Uterus (tissue), 4 donors: ENCODE results near the gene UGT1A1. TPM values are rescaled to one million over a fixed set of nuclear protein-coding genes. Genes with fewer than 3 reads are reported as not detected.

Experiments used
- DNase-seq, 2 donors: peaks; one replicate each; pipeline ENCODE4 v3.0.0-alpha.2; 2019 to 2020
- H3K27ac ChIP-seq, 2 donors: fragments of 200-600 bp; sonication (generic); 1 replicate in 1 of 2; 2 replicates in 1 of 2; pipeline ENCODE4 v1.5.1; 2016 to 2018
- H3K27me3 ChIP-seq, 2 donors: fragments of 200-600 bp; sonication (generic); one replicate each; pipeline ENCODE4 v1.5.1; 2018 to 2019; ENCODE audit warnings: control low read depth in 1 of 2
- H3K36me3 ChIP-seq, 2 donors: fragments of 200-600 bp; sonication (generic); one replicate each; pipeline ENCODE4 v1.5.1; 2019; ENCODE audit warnings: control low read depth in 1 of 2
- H3K4me1 ChIP-seq, 2 donors: fragments of 200-600 bp; sonication (generic); one replicate each; pipeline ENCODE4 v1.5.1; 2018 to 2019; ENCODE audit warnings: control low read depth in 1 of 2
- H3K4me3 ChIP-seq, 2 donors: fragments of 200-600 bp; sonication (generic); 1 replicate in 1 of 2; 2 replicates in 1 of 2; pipeline ENCODE4 v1.5.1; 2018 to 2019; ENCODE audit warnings: mild to moderate bottlenecking in 1 of 2
- H3K9me3 ChIP-seq, 2 donors: fragments of 200-600 bp; sonication (generic); one replicate each; pipeline ENCODE4 v1.5.1; 2019; ENCODE audit warnings: control low read depth in 1 of 2
- POLR2A ChIP-seq, 2 donors: fragments of 450-650 bp; IDR thresholded peaks; one replicate each; pipeline ENCODE4 v1.6.1; 2016; ENCODE audit warnings: antibody characterized with exemption in 2 of 2, mild to moderate bottlenecking in 1 of 2, moderate library complexity in 1 of 2
- intact Hi-C: fragments of 100-400 bp; cut with DNase I; formaldehyde crosslinking; loops from one replicate; pipeline ENCODE4 v1.15.1; 2023; ENCODE audit warnings: low total_unique reads
- total RNA-seq, 4 donors: library from RNA; depleted of rRNA in 3 of 4; stranded (reverse); fragments of >200 nt in 3 of 4; gene quantifications; one replicate each; pipeline versions ENCODE4 v1.1.0 to v1.2.4, GENCODE V29; 2014 to 2023
- TF ChIP-seq, protein P1 (sequence below), 4 experiments: fragments of 200-600 bp in 2 of 4; fragments of 450-650 bp in 2 of 4; sonication (generic) in 2 of 4; IDR thresholded peaks; one replicate each; pipeline ENCODE4 v1.5.1; 2016 to 2019; ENCODE audit warnings: antibody characterized with exemption in 4 of 4, mild to moderate bottlenecking in 2 of 4, moderate library complexity in 1 of 4
- donor health status: DM: yes; HTN: yes; CAD: no.

Gene UGT1A1
- total RNA-seq, 4 donors from 2014 or later, result not detected

DNA sequence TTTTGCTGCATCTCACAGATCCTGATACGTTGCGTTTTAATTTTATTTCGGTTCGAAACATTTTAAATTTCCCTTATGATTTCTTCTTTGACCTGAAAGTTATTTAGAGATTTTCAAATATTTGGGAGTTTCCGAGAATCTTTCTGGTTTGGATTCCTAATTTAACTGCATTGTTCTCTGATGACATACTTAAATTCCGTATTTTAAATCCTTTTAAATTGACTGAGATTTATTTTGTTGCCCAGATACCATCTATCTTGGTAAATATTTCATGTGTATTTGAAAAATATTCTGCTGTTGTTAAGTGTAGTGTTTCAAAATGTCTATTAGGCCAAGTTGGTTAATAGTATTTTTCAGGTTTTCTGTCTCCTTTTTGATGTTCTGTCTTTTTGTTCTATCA is 55.8 kb downstream of the UGT1A1 start:
- TF ChIP-seq POLR2A (IDR thresholded peaks at IDR 0.05), result no peak
- TF ChIP-seq, protein P1, sequence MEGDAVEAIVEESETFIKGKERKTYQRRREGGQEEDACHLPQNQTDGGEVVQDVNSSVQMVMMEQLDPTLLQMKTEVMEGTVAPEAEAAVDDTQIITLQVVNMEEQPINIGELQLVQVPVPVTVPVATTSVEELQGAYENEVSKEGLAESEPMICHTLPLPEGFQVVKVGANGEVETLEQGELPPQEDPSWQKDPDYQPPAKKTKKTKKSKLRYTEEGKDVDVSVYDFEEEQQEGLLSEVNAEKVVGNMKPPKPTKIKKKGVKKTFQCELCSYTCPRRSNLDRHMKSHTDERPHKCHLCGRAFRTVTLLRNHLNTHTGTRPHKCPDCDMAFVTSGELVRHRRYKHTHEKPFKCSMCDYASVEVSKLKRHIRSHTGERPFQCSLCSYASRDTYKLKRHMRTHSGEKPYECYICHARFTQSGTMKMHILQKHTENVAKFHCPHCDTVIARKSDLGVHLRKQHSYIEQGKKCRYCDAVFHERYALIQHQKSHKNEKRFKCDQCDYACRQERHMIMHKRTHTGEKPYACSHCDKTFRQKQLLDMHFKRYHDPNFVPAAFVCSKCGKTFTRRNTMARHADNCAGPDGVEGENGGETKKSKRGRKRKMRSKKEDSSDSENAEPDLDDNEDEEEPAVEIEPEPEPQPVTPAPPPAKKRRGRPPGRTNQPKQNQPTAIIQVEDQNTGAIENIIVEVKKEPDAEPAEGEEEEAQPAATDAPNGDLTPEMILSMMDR (IDR thresholded peaks at IDR 0.05), result no peak
- H3K36me3 ChIP-seq, result no peaks in the 10 kb centered on the region
- DNase-seq, result no peak
- no peaks in the 10 kb centered on the region for H3K4me1 ChIP-seq
- no peaks in the 10 kb centered on the region for H3K27me3 ChIP-seq
- intact Hi-C loops, result no loop called here
- no peak overlapping the region for H3K4me3 ChIP-seq
- no peak overlapping the region for H3K27ac ChIP-seq
- H3K9me3 ChIP-seq, result no peaks in the 10 kb centered on the region

DNA sequence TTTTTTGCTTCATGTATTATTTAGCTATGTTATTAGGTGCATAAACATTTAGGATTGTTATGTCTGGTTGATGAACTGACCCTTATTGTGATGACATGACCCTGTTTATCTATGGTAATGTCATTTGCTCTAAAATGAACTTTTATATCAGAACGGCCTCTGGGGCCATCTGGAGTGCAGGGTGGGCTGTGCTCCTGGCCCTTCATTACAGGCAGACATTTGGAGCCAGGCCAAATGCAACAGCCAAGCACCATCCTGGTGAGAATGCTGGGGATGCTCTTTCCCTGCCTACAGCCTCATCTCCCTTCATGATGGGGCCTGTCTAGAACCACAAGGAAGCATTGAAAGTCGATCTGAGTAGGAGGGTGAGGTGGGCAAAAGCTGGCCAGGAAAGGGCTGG is 56.3 kb downstream of the UGT1A1 start:
- H3K4me3 ChIP-seq, result no peak overlapping the region
- TF ChIP-seq, protein P1 (IDR thresholded peaks at IDR 0.05), result no peak
- no peaks in the 10 kb centered on the region for H3K36me3 ChIP-seq
- H3K27me3 ChIP-seq, result no peaks in the 10 kb centered on the region
- no peak overlapping the region for H3K27ac ChIP-seq
- DNase-seq, result no peak
- intact Hi-C loops, result no loop called here
- H3K9me3 ChIP-seq, result no peaks in the 10 kb centered on the region
- no peaks in the 10 kb centered on the region for H3K4me1 ChIP-seq

DNA sequence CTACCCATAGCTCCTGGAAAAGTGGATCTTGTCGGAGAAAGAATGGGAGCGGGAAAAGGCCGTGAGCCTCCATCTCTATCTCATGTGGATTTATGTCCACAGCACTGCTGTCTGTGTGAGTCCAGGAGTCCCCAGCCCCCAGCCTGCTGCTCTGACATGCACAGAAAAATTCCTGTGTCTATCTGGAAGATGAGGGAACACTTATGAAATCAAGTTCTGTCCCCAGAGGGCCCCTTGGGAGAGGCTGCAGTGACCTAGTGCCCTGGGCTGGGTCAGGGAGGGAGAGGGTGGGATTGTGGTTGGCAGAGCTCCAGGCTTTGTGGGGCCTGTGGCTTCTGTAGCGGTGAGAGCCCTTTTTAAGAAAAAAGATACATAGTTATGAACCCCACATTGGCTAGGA is 56.7 kb downstream of the UGT1A1 start:
- intact Hi-C loops, result no loop called here

DNA sequence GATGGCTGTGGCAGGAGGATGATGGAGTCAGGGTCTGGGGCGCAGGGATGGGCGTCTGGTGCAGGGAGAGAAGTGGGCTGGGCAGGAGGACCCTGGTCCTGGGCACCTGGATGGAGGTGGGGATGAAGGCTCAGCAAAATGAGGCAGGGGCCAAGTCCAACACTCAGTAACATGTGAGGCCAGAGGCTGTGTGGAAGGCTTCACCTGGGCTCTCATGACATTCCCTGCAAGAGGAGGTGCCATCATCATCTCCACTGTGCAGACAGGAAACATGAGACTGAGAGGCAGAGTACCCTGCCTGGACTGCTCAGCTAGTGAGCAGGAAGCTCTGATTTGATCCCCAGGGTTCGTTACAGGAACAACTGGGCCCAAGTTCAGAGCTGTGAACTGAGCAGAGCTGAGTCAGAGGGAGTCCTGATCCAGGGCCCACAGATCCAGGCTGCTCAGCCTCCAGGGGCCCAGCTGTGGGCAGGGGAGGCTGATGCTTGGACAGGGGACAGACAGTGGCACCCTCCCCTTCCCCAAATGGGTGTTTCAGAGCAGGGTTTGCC is 57.4 kb downstream of the UGT1A1 start:
- H3K4me1 ChIP-seq, result no peaks in the 10 kb centered on the region
- DNase-seq, result no peak
- no peak overlapping the region for H3K27ac ChIP-seq
- intact Hi-C loops, result no loop called here
- H3K27me3 ChIP-seq, result no peaks in the 10 kb centered on the region
- no peak overlapping the region for H3K4me3 ChIP-seq
- H3K9me3 ChIP-seq, result no peaks in the 10 kb centered on the region
- TF ChIP-seq, protein P1 (IDR thresholded peaks at IDR 0.05), result no peak
- no peak for TF ChIP-seq POLR2A (IDR thresholded peaks at IDR 0.05)
- no peaks in the 10 kb centered on the region for H3K36me3 ChIP-seq

More for the DNA sequence above, 56.7 kb downstream of the UGT1A1 start:
- Histone ChIP-seq H3K36me3 (no peaks in the 10 kb centered on the region), H3K4me1 (no peaks in the 10 kb centered on the region), H3K9me3 (no peaks in the 10 kb centered on the region), H3K27me3 (no peaks in the 10 kb centered on the region), H3K4me3 (no peak overlapping the region), H3K27ac (no peak overlapping the region)
- no peak for DNase-seq
- TF ChIP-seq POLR2A (IDR thresholded peaks at IDR 0.05), result no peak

DNA sequence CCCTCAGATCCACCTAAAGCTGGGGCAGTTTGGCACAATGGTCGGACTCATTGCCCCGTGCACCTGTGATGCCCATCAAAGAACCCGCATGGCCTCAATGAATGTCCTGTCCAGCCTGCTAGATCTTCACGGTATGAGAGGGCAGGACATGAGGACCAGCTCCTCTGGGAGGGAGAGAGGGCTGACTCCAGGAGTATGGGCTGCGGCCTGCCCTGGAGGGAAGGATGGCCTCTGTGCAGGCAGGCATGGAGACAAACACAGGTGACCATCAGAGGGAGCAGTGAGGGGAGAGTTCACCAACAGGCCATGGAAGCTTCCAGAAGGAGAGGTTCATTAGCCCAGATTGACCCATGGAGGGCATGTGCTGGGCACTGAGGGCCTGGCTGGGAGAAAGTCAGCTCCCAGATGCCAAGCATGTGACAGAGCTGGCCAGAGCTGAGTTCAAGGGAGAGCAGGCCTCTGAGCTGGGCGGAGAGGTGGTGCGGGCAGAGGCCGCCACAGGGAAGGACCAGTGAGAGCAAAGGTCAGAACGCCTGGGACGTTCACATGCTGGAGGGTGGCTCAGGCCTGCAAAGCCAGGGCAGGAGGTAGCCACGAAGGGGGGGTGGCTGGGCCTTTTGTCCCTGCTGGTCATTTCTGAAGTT is 58.0 kb downstream of the UGT1A1 start:
- H3K9me3 ChIP-seq, result no peaks in the 10 kb centered on the region
- no peak overlapping the region for H3K27ac ChIP-seq
- no peak overlapping the region for H3K4me3 ChIP-seq
- H3K4me1 ChIP-seq, result no peaks in the 10 kb centered on the region
- no peaks in the 10 kb centered on the region for H3K27me3 ChIP-seq
- no peak for TF ChIP-seq POLR2A (IDR thresholded peaks at IDR 0.05)
- TF ChIP-seq, protein P1 (IDR thresholded peaks at IDR 0.05), result no peak
- intact Hi-C loops, result no loop called here
- no peaks in the 10 kb centered on the region for H3K36me3 ChIP-seq
- no peak for DNase-seq
